ENCODE data around the gene SEC31A.

DNA sequence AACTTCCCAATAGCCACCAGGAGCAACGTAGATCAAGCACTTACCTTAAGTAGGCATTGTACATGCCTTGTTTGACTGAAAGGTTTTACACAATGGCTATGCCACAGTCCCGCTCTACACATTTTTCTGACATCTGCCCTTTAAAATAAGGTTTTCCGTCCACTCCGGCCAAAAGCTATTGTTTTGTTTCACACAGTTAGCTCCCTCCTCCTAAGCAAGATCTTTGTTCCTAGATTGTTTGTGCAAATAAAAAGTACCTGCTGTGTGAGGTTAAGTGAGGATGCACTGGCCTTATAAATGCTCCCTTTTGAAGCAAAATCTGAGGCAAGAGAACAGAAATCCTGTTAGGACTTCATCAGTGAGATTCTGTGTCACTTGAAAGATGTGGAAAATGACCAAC lies 104.1 kb downstream of the SEC31A start:
- TF ChIP-seq, protein P1, sequence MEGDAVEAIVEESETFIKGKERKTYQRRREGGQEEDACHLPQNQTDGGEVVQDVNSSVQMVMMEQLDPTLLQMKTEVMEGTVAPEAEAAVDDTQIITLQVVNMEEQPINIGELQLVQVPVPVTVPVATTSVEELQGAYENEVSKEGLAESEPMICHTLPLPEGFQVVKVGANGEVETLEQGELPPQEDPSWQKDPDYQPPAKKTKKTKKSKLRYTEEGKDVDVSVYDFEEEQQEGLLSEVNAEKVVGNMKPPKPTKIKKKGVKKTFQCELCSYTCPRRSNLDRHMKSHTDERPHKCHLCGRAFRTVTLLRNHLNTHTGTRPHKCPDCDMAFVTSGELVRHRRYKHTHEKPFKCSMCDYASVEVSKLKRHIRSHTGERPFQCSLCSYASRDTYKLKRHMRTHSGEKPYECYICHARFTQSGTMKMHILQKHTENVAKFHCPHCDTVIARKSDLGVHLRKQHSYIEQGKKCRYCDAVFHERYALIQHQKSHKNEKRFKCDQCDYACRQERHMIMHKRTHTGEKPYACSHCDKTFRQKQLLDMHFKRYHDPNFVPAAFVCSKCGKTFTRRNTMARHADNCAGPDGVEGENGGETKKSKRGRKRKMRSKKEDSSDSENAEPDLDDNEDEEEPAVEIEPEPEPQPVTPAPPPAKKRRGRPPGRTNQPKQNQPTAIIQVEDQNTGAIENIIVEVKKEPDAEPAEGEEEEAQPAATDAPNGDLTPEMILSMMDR (conservative IDR thresholded peaks at IDR 0.05), result no peak
- no peak for TF ChIP-seq ZFX (IDR thresholded peaks at IDR 0.05)

Measured in C4-2B (cell line).